COR-L47 (cell line): ENCODE results near the gene ATG9B.
"Not testable (repeated sequence)": the region's sequence is repeated elsewhere in the genome, so short reads cannot be mapped to it uniquely, and the experiment has no call there.

Source experiments
- DNase-seq: peaks from one replicate; lab custom pipeline; 2025; lab: John Stamatoyannopoulos, UW

ATG9B gene

GRCh38 chr7:151057989-151058780 is 33.9 kb upstream of the ATG9B start:
- DNase-seq: peak; percentile 99

GRCh38 chr7:151057506-151057988 is 33.3 kb upstream of the ATG9B start, which contains the start of gene CDK5:
Gene CDK5, minus strand, starts transcription at chr7:151057897. Its CDS starts 49 bp downstream, at chr7:151057848.
- DNase-seq: no peak

GRCh38 chr7:151056666-151057505 is 32.6 kb upstream of the ATG9B start:
- DNase-seq: no peak

- no peak for DNase-seq
Measured at GRCh38 chr7:151056283-151056665, 32.0 kb upstream of the ATG9B start.

- no peak for DNase-seq
Measured at GRCh38 chr7:151053751-151054150, 29.5 kb upstream of the ATG9B start.

- DNase-seq: no peak
Measured at GRCh38 chr7:151053096-151053495, 28.8 kb upstream of the ATG9B start.

GRCh38 chr7:151051108-151051507 is 26.8 kb upstream of the ATG9B start:
- DNase-seq: no peak

GRCh38 chr7:151048911-151049463 is 24.7 kb upstream of the ATG9B start:
- DNase-seq: no peak

GRCh38 chr7:151047976-151048815 is 23.9 kb upstream of the ATG9B start, which contains the start of gene ASIC3:
Gene ASIC3, plus strand, starts transcription at chr7:151048531. Its CDS starts 355 bp downstream, at chr7:151048886.
- no peak for DNase-seq

- DNase-seq: no peak
Measured at GRCh38 chr7:151046603-151047573, 22.6 kb upstream of the ATG9B start.

- DNase-seq: no peak
Measured at GRCh38 chr7:151045967-151046366, 21.7 kb upstream of the ATG9B start.

- DNase-seq: no peak
Measured at GRCh38 chr7:151045262-151045661, 21.0 kb upstream of the ATG9B start.

- DNase-seq: no peak
Measured at GRCh38 chr7:151043959-151044358, 19.7 kb upstream of the ATG9B start.

GRCh38 chr7:151043449-151043848 is 19.2 kb upstream of the ATG9B start:
- not testable (repeated sequence) for DNase-seq

- no peak for DNase-seq
Measured at GRCh38 chr7:151040616-151041375, 16.5 kb upstream of the ATG9B start.

- DNase-seq: no peak
Measured at GRCh38 chr7:151039850-151040548, 15.7 kb upstream of the ATG9B start.

- DNase-seq: peak; percentile 11
Measured at GRCh38 chr7:151038951-151039849, 14.9 kb upstream of the ATG9B start.

- no peak for DNase-seq
Measured at GRCh38 chr7:151035902-151036301, 11.6 kb upstream of the ATG9B start.
